GM21381 (cell line): ENCODE measurements around the gene ROBO1.
A peak's percentile ranks its signal among the peaks of the same experiment; 100 is the strongest.

Experiments
- ATAC-seq: cut with Tn5 transposase; IDR thresholded peaks from one replicate; pipeline ENCODE4 v1.9.1; 2021; ENCODE audit warnings: mild to moderate bottlenecking, moderate library complexity; ENCODE audit not compliant: unreplicated experiment

ROBO1 gene

GRCh38 chr3:79385211-79385610 is 382.6 kb downstream of the ROBO1 start:
- no peak for ATAC-seq

- no peak for ATAC-seq
Measured at GRCh38 chr3:79383402-79384012, 384.3 kb downstream of the ROBO1 start.

- ATAC-seq = no peak
Measured at GRCh38 chr3:79380581-79380980, 387.2 kb downstream of the ROBO1 start.

GRCh38 chr3:79378064-79378463 is 389.7 kb downstream of the ROBO1 start:
- no peak for ATAC-seq

- ATAC-seq = no peak
Measured at GRCh38 chr3:79369306-79369705, 398.5 kb downstream of the ROBO1 start.

- ATAC-seq = no peak
Measured at GRCh38 chr3:79368403-79368802, 399.4 kb downstream of the ROBO1 start.

GRCh38 chr3:79367803-79368202 is 400.0 kb downstream of the ROBO1 start:
- no peak for ATAC-seq

GRCh38 chr3:79367066-79367465 is 400.7 kb downstream of the ROBO1 start:
- ATAC-seq = no peak

- ATAC-seq = no peak
Measured at GRCh38 chr3:79366414-79366813, 401.4 kb downstream of the ROBO1 start.

GRCh38 chr3:79364784-79365183 is 403.0 kb downstream of the ROBO1 start:
- ATAC-seq = no peak

GRCh38 chr3:79362571-79363270 is 405.1 kb downstream of the ROBO1 start:
- ATAC-seq = no peak

- ATAC-seq = peak; percentile 60
Measured at GRCh38 chr3:79361748-79362378, 405.9 kb downstream of the ROBO1 start.

GRCh38 chr3:79358327-79358726 is 409.5 kb downstream of the ROBO1 start:
- no peak for ATAC-seq

- no peak for ATAC-seq
Measured at GRCh38 chr3:79354179-79354688, 413.6 kb downstream of the ROBO1 start.

- no peak for ATAC-seq
Measured at GRCh38 chr3:79351699-79352098, 416.1 kb downstream of the ROBO1 start.

- ATAC-seq = no peak
Measured at GRCh38 chr3:79344876-79345871, 422.6 kb downstream of the ROBO1 start.

- no peak for ATAC-seq
Measured at GRCh38 chr3:79341961-79342360, 425.8 kb downstream of the ROBO1 start.

- ATAC-seq = no peak
Measured at GRCh38 chr3:79339846-79340245, 428.0 kb downstream of the ROBO1 start.

GRCh38 chr3:79337798-79338197 is 430.0 kb downstream of the ROBO1 start:
- ATAC-seq = no peak

GRCh38 chr3:79329154-79329553 is 438.6 kb downstream of the ROBO1 start:
- ATAC-seq = no peak

- ATAC-seq = no peak
Measured at GRCh38 chr3:79326642-79327041, 441.2 kb downstream of the ROBO1 start.
